Stomach (tissue), 4 donors: Measurements from ENCODE around the gene VAMP2.
A peak's percentile ranks its signal among the peaks of the same experiment; 100 is the strongest.

Experiments used
- EP300 ChIP-seq: sonication (generic); formaldehyde crosslinking; IDR thresholded peaks from one replicate; pipeline ENCODE4 v1.6.1; 2017; ENCODE audit warnings: antibody characterized with exemption
- POLR2A ChIP-seq, 4 donors: fragments of 450-650 bp; IDR thresholded peaks; one replicate each; pipeline ENCODE4 v1.6.1; 2016; ENCODE audit warnings: antibody characterized with exemption in 4 of 4, control low read depth in 2 of 4, mild to moderate bottlenecking in 1 of 4, moderate library complexity in 1 of 4
- POLR2AphosphoS5 ChIP-seq, 3 donors: sonication (generic); formaldehyde crosslinking; IDR thresholded peaks; one replicate each; pipeline ENCODE4 v1.6.1; 2016; ENCODE audit warnings: antibody characterized with exemption in 3 of 3
- TF ChIP-seq, protein P1 (sequence below), 7 experiments: fragments of 450-650 bp in 4 of 7; fragments of 200-600 bp in 3 of 7; sonication (generic) in 3 of 7; IDR thresholded peaks; one replicate each; pipeline ENCODE4 v1.5.1; 2016 to 2019; ENCODE audit warnings: antibody characterized with exemption in 7 of 7, control low read depth in 2 of 7, mild to moderate bottlenecking in 1 of 7

DNA sequence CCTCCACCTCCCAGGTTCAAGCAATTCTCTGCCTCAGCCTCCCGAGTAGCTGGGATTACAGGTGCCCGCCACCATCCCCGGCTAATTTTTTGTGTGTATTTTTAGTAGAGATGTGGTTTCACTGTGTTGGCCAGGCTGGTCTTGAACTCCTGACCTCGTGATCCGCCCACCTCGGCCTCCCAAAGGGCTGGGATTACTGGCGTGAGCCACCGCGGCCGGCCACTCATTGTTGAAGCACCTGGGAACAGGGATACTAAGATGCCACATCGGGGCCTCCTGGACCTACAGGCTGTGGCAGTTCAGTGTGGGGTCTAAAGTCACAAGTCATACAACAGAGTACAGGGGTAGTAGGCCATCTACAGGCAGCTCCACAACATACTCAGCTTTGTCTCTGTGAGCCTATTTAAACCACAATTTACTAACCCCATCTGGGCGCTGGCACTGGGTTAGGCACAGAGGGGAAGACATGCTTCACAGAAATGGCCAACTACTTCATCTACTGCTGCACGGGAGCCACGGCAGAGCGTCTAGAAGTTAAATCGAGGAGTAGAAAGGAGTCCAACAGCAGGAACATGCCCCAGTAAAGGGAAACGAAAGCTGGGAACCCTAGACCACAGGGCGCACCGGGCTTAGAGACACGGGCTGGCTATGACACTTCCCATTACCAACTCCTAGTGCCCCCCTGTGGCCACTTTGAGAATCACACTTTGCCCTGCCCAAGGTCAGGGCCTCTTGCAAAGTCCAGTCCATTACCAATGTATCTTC, 4.3 kb downstream of the VAMP2 start:
- TF ChIP-seq POLR2AphosphoS5 (IDR thresholded peaks at IDR 0.05) (peak; percentile 66 to 84 (median 74)), POLR2A (IDR thresholded peaks at IDR 0.05) (no peak), EP300 (no peak)
- TF ChIP-seq, protein P1, sequence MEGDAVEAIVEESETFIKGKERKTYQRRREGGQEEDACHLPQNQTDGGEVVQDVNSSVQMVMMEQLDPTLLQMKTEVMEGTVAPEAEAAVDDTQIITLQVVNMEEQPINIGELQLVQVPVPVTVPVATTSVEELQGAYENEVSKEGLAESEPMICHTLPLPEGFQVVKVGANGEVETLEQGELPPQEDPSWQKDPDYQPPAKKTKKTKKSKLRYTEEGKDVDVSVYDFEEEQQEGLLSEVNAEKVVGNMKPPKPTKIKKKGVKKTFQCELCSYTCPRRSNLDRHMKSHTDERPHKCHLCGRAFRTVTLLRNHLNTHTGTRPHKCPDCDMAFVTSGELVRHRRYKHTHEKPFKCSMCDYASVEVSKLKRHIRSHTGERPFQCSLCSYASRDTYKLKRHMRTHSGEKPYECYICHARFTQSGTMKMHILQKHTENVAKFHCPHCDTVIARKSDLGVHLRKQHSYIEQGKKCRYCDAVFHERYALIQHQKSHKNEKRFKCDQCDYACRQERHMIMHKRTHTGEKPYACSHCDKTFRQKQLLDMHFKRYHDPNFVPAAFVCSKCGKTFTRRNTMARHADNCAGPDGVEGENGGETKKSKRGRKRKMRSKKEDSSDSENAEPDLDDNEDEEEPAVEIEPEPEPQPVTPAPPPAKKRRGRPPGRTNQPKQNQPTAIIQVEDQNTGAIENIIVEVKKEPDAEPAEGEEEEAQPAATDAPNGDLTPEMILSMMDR (IDR thresholded peaks at IDR 0.05) = peak in 5 of 7 experiments; percentile 88 to 98 (median 97)
